NCI-H510A treated with DMSO at 0.1 percent for 48 hours (cell line): ENCODE results near the gene FOXP3.
"Not testable (repeated sequence)": the region's sequence is repeated elsewhere in the genome, so short reads cannot be mapped to it uniquely, and the experiment has no call there.

Experiments used
- DNase-seq: peaks from one replicate; lab custom pipeline; 2025; lab: John Stamatoyannopoulos, UW

FOXP3 gene

GRCh38 chrX:49264460-49264859 is at the start of gene FOXP3:
Gene FOXP3 (minus strand): TSS chrX:49264710. CDS start chrX:49258505, 6,205 bp downstream.
- no peak for DNase-seq

- no peak for DNase-seq
These were observed 47.7 kb upstream of the FOXP3 start for GRCh38 chrX:49312176-49312575.

- DNase-seq = no peak
These were observed 45.9 kb upstream of the FOXP3 start for GRCh38 chrX:49310371-49310770.

- DNase-seq = no peak
These were observed 45.0 kb upstream of the FOXP3 start for GRCh38 chrX:49309401-49309981.

GRCh38 chrX:49308604-49309269 is 44.2 kb upstream of the FOXP3 start:
- no peak for DNase-seq

- not testable (repeated sequence) for DNase-seq
These were observed 43.3 kb upstream of the FOXP3 start for GRCh38 chrX:49307775-49308174.

- DNase-seq = no peak
These were observed 38.8 kb upstream of the FOXP3 start, which contains the start of gene GAGE10 for GRCh38 chrX:49303346-49303745. Gene GAGE10 (plus strand): TSS chrX:49303646. CDS start chrX:49304860, 1,214 bp downstream.

GRCh38 chrX:49300703-49301102 is 36.2 kb upstream of the FOXP3 start:
- DNase-seq = no peak

GRCh38 chrX:49299293-49299692 is 34.8 kb upstream of the FOXP3 start:
- not testable (repeated sequence) for DNase-seq

GRCh38 chrX:49292400-49293362 is 28.2 kb upstream of the FOXP3 start:
- no peak for DNase-seq

- DNase-seq = no peak
These were observed 27.3 kb upstream of the FOXP3 start for GRCh38 chrX:49291615-49292337.

- no peak for DNase-seq
These were observed 25.7 kb upstream of the FOXP3 start for GRCh38 chrX:49290215-49290614.

- DNase-seq = no peak
These were observed 23.2 kb upstream of the FOXP3 start for GRCh38 chrX:49287665-49288064.

- no peak for DNase-seq
These were observed 22.1 kb upstream of the FOXP3 start for GRCh38 chrX:49286581-49286980.

GRCh38 chrX:49286136-49286535 is 21.6 kb upstream of the FOXP3 start:
- DNase-seq = no peak

GRCh38 chrX:49284212-49284611 is 19.7 kb upstream of the FOXP3 start:
- DNase-seq = no peak

GRCh38 chrX:49282647-49283011 is 18.1 kb upstream of the FOXP3 start:
- DNase-seq = no peak

GRCh38 chrX:49278081-49278480 is 13.6 kb upstream of the FOXP3 start:
- DNase-seq = no peak

GRCh38 chrX:49277535-49277830 is 13.0 kb upstream of the FOXP3 start:
- DNase-seq = no peak

- no peak for DNase-seq
These were observed 12.4 kb upstream of the FOXP3 start for GRCh38 chrX:49276671-49277534.

GRCh38 chrX:49276207-49276606 is 11.7 kb upstream of the FOXP3 start:
- no peak for DNase-seq
